Mucosa of descending colon (tissue), 3 donors: ENCODE data around the gene LGALS7B. TPM values are rescaled to one million over a fixed set of nuclear protein-coding genes. Genes with fewer than 3 reads are reported as not detected.
"Not testable (repeated sequence)": the region's sequence is repeated elsewhere in the genome, so short reads cannot be mapped to it uniquely, and the experiment has no call there.

ENCODE experiments used
- ATAC-seq: fragments of 200-7000 bp; cut with Tn5 transposase; one replicate; pipeline ENCODE4 v1.9.1; 2020; ENCODE audit warnings: mild to moderate bottlenecking, moderate library complexity
- DNase-seq, 3 donors: peaks; one replicate each; pipeline ENCODE4 v3.0.0-alpha.2; 2020
- H3K36me3 ChIP-seq: fragments of 200-600 bp; one replicate; pipeline ENCODE4 v1.8.0; 2021; ENCODE audit warnings: low read depth, mild to moderate bottlenecking
- H3K4me1 ChIP-seq: fragments of 200-600 bp; one replicate; pipeline ENCODE4 v1.8.0; 2021; ENCODE audit warnings: low read depth, mild to moderate bottlenecking
- H3K4me3 ChIP-seq: fragments of 200-600 bp; one replicate; pipeline ENCODE4 v1.8.0; 2021; ENCODE audit warnings: mild to moderate bottlenecking
- H3K9me3 ChIP-seq: fragments of 200-600 bp; one replicate; pipeline ENCODE4 v1.8.0; 2021; ENCODE audit warnings: mild to moderate bottlenecking
- CTCF ChIP-seq: fragments of 200-600 bp; IDR thresholded peaks from one replicate; pipeline ENCODE4 v1.8.0; 2022; ENCODE audit warnings: antibody characterized with exemption, mild to moderate bottlenecking
- intact Hi-C, 2 donors: fragments of 100-400 bp; cut with DNase I in 1 of 2; cut with micrococcal nuclease in 1 of 2; formaldehyde crosslinking; loops; one replicate each; pipeline versions ENCODE4 v1.11.0 to v1.11.1; 2022; cut with DNase I, micrococcal nuclease
- total RNA-seq, 3 donors: library from RNA; stranded (reverse); fragmentation: NEBNext Ultra II Directional in 2 of 3; extraction: Animal tissue kit (Norgen Biotek cat#: 25700) in 2 of 3; gene quantifications; one replicate each; pipeline versions ENCODE4 v1.2.1 to v1.2.4, GENCODE V29; 2021 to 2023
- donor health status: DM: no; HTN: no; CAD: no; lungs with moderate emphysema.
- donor health status: DM: no; HTN: no; CAD: no.
- donor health status: DM: no; HTN: yes; CAD: no.

LGALS7B gene
- total RNA-seq, 3 donors from 2014 or later: not detected

GRCh38 chr19:38792250-38793111 is 3.5 kb downstream of the LGALS7B start:
- peak; percentile 18 for TF ChIP-seq CTCF
- peak; percentile 44 to 79 (median 78) for DNase-seq
- no peak overlapping the region for H3K4me3 ChIP-seq
- no peaks in the 10 kb centered on the region for H3K4me1 ChIP-seq
- no peaks in the 10 kb centered on the region for H3K9me3 ChIP-seq
- intact Hi-C loops: no loop called here
- ATAC-seq: peak; percentile 65
- no peaks in the 10 kb centered on the region for H3K36me3 ChIP-seq

- no peak for ATAC-seq
- Histone ChIP-seq H3K4me1 (no peaks in the 10 kb centered on the region), H3K4me3 (no peak overlapping the region), H3K9me3 (no peaks in the 10 kb centered on the region), H3K36me3 (no peaks in the 10 kb centered on the region)
- no peak for DNase-seq
- TF ChIP-seq CTCF: no peak
- intact Hi-C loops: no loop called here
Measured at GRCh38 chr19:38793177-38793576, 4.2 kb downstream of the LGALS7B start.

- no peaks in the 10 kb centered on the region for H3K4me1 ChIP-seq
- no peak for TF ChIP-seq CTCF
- H3K4me3 ChIP-seq: no peak overlapping the region
- DNase-seq (no peak), ATAC-seq (no peak)
- no peaks in the 10 kb centered on the region for H3K36me3 ChIP-seq
- H3K9me3 ChIP-seq: no peaks in the 10 kb centered on the region
- intact Hi-C loops: no loop called here
Measured at GRCh38 chr19:38793671-38794070, 4.7 kb downstream of the LGALS7B start.

- intact Hi-C loops: no loop called here
- no peak for TF ChIP-seq CTCF
- no peak overlapping the region for H3K4me3 ChIP-seq
- DNase-seq (no peak), ATAC-seq (no peak)
- no peaks in the 10 kb centered on the region for H3K4me1 ChIP-seq
- H3K9me3 ChIP-seq: no peaks in the 10 kb centered on the region
- no peaks in the 10 kb centered on the region for H3K36me3 ChIP-seq
Measured at GRCh38 chr19:38795549-38795948, 6.5 kb downstream of the LGALS7B start.

GRCh38 chr19:38796154-38796553 is 7.2 kb downstream of the LGALS7B start:
- no peak overlapping the region for H3K4me3 ChIP-seq
- intact Hi-C loops: no loop called here
- no peaks in the 10 kb centered on the region for H3K9me3 ChIP-seq
- no peaks in the 10 kb centered on the region for H3K4me1 ChIP-seq
- ATAC-seq: no peak
- TF ChIP-seq CTCF: no peak
- H3K36me3 ChIP-seq: no peaks in the 10 kb centered on the region
- no peak for DNase-seq

- H3K4me3 ChIP-seq, intact Hi-C loops, DNase-seq, H3K36me3 ChIP-seq, H3K4me1 ChIP-seq, H3K9me3 ChIP-seq, ATAC-seq: not testable (repeated sequence)
Measured at GRCh38 chr19:38797781-38798180, 8.8 kb downstream of the LGALS7B start.
